GM10266 (cell line): Measurements from ENCODE around the gene EPB41L4B.

Source experiments
- DNase-seq: peaks from one replicate; pipeline ENCODE4 v3.0.0; 2012; ENCODE audit errors: extremely low spot score
- CTCF ChIP-seq: IDR thresholded peaks from 2 replicates; pipeline ENCODE4 v1.5.1; 2012; ENCODE audit warnings: mild to moderate bottlenecking, low read depth; ENCODE audit not compliant: control insufficient read depth, insufficient read depth; ENCODE audit errors: missing control alignments

Gene EPB41L4B

GRCh38 chr9:109263358-109263757 lies 57.5 kb downstream of the EPB41L4B start:
- no peak for DNase-seq
- TF ChIP-seq CTCF = no peak

DNA sequence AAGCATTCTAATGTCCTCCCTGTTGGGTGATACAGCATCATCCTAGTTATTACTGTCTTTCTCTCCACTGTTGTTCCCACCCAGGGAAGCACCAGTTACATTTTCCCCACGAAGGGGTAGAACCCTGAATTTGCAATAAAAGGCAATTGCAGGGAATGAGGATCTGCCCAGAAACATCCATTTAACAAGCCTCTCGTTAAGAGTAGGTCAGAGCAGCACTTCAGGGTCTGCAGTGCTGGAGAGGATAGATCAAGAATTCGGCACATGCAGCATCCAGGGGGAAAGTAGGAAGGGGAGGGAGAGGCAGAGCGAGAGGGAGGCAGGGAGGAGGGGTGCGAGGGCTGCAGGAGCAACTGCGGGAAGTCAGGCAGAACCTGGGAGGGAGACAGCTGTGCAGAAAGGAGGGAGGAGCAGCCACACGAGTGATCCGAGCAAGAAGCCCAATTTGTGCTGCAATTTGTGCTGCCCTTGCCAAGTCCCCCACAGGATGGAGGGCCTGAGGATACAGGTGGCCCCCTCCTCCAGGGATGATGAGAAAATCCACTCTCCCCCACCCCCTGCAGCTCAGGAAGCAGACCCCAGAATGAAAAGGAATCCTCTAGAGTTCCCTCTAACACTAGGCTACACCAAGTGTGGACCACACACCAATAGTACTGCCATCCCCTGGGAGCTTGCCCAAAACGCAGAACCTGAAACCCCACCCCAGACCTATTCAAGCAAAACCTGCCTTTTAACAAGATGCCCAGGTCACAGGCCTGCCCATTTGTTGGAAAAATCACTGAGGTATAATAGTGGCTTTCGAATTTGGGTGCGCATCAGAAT lies 62.2 kb downstream of the EPB41L4B start:
- TF ChIP-seq CTCF = no peak
- DNase-seq = no peak

GRCh38 chr9:109256336-109256735 lies 64.5 kb downstream of the EPB41L4B start:
- DNase-seq = no peak
- no peak for TF ChIP-seq CTCF

- TF ChIP-seq CTCF = no peak
- DNase-seq = no peak
Measured at GRCh38 chr9:109255394-109255793, 65.5 kb downstream of the EPB41L4B start.

- no peak for TF ChIP-seq CTCF
- DNase-seq = no peak
Measured at GRCh38 chr9:109254317-109254716, 66.5 kb downstream of the EPB41L4B start.

GRCh38 chr9:109253637-109254284 lies 67.1 kb downstream of the EPB41L4B start:
- no peak for DNase-seq
- no peak for TF ChIP-seq CTCF

DNA sequence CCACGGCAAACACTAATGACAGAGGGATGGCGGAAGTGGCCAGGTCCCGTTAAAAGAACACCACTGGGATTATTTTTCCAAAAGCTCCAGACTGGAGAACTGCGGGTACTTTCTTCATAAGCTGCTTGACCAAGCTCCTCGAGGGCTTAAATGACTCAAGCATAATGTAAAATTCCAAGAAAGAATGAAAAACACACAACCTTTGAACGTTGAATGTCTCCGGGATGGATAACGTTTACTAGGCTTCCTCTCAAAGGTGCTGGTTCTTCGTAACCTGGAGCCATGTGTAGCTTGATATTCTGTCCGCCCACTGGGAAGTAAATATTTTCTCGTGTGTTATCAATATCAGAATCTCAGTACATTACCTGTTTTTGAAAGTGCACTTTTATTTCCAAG lies 67.6 kb downstream of the EPB41L4B start:
- no peak for TF ChIP-seq CTCF
- no peak for DNase-seq
